GM21423 (cell line): ENCODE data around the gene MOG.
A peak's percentile ranks its signal among the peaks of the same experiment; 100 is the strongest.
"Not testable (repeated sequence)": the region's sequence is repeated elsewhere in the genome, so short reads cannot be mapped to it uniquely, and the experiment has no call there.

Experiments used
- ATAC-seq: cut with Tn5 transposase; IDR thresholded peaks from one replicate; pipeline ENCODE4 v1.9.1; 2021; ENCODE audit warnings: mild to moderate bottlenecking, moderate library complexity; ENCODE audit not compliant: unreplicated experiment

Gene MOG

GRCh38 chr6:29637247-29637646, 19.6 kb upstream of the MOG start:
- ATAC-seq: no peak

DNA sequence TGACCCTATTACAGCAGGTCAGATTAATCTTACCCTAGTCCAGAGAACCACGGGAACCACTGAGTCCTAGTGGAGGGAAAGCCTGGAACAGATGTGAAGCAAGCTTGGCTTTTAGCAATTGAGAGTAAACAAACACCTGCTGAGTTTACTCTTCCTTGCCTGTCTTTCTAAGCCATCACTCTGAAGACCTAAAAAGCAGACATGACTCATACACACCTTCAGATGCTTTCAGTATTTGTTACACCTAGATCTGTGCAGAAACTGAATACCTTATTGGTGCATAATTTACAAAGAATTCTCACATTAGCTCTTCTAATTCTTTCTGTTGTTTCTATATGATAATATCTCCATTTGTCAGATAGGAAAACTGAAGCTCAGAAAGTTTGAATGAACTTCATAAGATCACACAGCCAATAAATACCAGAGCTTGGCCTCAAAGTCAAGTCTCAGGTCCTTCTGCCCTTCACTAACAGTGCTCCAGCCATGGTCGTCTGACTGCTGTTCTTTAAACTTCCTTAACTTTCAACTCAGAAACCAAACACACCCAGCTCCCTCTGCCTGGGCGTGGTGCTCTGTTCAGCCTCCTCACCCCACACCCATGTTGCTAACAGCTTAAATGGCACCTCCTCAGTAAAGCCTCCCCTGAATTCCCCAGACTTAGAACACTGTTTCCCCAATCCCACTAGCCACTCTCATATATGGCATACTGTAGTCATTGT, 15.3 kb upstream of the MOG start:
- no peak for ATAC-seq

DNA sequence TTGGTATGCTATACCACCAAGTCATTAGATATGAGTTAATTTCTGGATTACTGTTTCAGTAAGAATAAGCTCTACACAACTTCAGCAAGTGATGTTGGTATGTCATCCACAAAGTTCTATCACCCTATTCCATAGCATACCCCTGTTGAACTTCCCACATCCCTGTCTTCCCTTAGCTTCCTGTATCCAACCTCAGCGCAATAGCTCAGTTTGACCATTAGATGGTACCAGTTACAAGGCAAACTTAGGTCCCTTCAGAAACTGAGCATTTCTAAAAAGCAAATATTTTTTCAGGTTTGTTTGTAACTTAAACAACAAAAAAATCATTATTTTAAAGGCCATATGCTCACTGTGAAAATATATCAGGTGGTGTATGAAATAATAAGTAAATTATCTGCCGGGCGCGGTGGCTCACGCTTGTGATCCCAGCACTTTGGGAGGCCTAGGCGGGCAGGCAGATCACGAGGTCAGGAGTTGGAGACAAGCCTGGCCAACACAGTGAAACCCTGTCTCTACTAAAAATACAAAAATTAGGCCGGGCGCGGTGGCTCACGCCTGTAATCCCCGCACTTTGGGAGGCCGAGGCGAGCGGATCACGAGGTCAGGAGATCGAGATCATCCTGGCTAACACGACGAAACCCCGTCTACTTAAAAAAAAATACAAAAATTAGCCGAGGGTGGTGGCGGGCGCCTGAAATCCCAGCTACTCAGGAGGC, 8.8 kb upstream of the MOG start:
- ATAC-seq: no peak

DNA sequence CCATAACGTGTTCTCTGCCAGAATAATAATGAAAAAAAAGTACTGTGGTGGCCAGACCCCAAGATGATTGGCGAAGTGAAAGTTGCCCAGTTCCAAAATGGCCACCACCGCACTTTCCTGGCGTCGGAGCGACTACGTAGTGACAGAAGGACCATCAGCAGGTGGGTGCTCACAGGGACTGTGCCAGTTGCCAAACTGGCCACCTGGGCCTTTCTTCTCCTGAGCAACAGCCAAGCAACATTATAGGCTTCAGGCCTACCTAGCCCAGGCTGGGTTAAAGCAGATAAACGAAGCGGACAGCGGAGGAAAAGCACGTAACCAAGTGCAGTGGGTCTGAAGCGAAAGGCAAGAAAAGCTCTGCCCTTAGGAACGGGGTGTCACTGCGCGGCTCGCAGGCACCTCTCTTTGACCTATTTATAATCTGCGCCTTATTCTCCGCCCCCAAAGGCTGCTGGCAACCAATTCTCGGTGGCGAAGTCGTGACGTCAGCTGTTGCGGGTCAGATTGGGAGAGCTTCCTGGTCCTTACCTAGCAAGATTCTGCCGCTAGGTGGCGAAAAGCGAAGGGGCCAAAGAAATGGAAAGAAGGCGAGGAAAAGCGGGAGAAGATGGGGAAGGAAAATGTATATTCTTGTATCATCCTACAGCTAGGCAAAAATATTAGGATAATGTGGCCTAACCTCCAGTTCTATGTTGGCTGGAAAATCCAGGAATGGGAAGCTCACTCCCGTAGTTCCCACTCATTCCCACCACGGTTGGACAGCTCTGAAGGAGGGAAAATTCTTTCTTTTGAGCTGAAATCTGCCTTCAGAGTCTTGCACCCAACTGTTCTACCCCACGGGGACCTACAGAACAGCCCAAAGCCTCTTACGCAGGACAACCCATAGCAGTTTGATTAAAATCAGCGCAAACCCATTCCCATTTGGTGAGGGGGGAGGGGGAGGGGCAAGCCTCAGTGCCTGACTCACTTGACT, 6.9 kb upstream of the MOG start:
- peak; percentile 94 for ATAC-seq

DNA sequence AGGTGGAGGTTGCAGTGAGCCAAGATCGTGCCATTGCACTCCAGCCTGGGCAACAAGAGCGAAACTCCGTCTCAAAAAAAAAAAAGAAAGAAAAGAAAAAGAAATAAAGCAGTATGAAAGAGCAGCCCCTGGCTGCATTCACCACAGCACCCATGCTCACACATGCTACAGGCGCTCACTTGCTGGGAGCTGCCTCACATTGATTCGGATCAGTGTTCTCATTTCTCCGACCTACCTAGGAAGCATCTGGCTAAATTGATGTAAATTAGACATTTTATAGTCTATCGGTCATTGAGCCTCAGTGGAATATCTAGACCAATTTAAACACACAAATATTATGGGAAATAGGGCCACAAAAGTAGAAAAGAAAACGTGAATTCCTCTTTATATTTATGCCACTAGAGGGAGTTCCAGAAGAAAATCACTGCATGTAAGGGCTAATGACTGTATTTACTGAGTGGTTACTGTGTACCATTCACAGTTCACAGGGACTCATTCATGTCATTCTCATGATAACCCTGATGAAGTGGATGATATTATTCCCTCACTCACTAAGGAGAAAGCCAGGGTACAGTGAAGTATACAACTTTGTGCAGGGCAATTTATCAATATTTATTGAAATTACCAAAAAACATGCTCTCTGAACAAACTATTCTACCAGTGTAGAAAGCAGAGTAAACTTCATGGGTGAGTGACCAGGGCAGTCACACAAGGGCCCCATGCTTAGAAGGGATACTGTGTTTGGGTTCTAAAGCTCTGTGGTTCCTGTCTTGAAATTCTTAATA, 5.3 kb upstream of the MOG start:
- ATAC-seq: no peak

GRCh38 chr6:29652198-29652584, 4.7 kb upstream of the MOG start:
- no peak for ATAC-seq

DNA sequence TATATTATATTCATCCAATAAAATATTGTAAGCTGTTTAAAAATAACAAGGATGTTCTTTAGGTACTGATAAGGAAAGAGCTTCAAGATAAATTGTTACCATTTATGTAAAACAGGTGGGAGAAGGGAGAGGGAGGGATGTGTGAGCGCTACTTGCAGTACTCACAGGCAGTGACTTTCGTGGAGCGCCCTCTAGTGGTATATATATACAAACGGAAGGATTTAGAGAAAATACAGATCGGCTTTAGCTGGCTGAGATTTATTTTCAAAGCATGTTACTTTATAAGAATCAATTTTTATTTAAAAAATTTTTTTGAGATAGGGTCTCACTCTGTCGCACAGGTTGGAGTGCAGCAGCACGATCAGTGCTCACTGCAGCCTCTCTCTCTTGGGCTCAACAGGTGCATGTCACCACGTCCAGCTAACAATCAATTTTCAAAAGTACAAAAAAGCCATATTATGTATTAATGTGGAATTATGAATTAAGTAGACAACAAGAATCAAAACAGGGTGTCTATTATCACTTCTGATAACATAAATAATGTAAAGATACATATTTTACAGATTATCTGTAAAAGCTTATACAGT, 3.3 kb upstream of the MOG start:
- ATAC-seq: no peak

- ATAC-seq: no peak
These were observed 1.2 kb upstream of the MOG start for GRCh38 chr6:29655658-29656057.

- ATAC-seq: no peak
These were observed 735 bp upstream of the MOG start for GRCh38 chr6:29656157-29656556.

DNA sequence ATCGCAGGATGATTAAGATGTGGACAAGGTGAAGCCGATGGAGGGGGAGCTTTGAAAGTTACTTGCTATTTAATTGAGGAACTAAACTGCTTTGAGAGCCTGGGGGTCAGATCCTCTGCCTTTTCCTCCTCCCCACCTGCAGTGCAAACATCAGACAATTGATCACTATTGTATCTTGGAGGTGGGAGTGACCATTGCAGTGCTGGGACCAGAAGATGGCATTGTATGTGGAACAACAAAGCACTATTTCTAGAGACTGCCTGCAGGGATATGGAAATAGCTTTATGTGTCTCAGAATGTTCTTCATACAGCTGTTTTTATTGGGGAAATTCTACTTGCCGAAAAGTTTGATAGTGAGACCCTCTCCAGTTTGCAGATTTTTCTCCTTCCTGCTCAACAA, 4.2 kb downstream of the MOG start:
- no peak for ATAC-seq

DNA sequence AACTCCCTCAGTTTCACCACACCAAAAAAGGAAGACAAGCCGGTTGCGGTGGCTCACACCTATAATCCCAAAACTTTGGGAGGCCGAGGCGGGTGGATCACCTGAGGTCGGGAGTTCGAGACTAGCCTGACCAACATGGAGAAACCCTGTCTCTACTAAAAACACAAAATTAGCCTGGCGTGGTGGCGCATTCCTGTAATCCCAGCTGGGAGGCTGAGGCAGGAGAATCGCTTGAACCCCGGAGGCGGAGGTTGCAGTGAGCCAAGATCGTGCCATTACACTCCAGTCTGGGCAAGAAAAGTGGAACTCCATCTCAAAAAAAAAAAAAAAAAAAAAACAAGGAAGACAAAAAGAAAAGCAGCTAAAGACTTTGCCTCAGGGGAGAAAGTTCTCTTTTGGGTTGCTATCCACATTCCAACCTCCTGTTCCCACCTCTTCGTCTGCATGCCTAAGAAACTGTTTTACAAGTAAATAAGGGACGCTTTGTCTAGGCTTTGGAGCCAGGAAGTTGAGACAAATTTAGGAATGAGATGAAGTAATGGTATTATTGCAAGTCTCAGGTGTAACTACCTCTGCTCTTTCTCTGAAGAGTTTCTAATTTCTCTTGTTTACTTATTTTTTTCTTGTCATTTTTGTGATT, 4.7 kb downstream of the MOG start:
- ATAC-seq: not testable (repeated sequence)

GRCh38 chr6:29663300-29664042, 6.6 kb downstream of the MOG start:
- ATAC-seq: no peak

DNA sequence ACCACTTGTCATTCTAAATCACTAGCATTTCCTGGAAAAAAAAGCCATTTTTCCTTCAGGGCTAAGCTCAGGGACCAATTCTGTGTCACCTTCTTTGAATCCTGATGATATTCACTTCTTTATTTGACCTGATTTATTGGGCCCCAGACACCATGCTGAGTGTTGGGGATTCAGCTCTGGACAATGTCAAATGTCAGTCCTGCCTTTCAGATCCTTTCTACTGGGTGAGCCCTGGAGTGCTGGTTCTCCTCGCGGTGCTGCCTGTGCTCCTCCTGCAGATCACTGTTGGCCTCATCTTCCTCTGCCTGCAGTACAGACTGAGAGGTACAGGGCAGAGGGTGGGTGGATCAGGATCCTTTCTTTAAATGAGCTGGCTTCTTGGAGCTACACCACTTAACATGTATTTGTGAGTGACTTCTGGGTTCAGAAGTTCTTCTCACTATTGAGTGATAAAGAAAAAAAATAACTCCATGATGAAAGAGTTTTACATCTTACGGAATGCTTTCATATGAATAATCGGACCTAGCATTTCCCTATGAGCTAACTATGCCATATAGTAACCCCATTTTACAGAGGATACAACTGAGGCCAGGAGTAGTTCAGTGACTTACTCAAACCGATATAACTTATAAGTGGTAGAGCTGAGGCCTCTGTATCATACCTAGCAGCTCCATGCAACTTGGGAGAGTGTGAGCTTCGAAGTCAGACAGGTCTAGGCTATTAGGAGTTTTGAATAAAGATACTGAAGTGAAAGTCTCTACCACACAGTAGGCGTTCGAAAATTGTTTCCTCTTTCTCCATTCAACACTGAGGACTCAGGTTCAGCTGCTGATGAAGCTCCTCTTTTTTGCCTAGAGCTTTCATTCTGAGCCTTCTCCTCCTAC, 9.3 kb downstream of the MOG start:
- ATAC-seq: no peak

DNA sequence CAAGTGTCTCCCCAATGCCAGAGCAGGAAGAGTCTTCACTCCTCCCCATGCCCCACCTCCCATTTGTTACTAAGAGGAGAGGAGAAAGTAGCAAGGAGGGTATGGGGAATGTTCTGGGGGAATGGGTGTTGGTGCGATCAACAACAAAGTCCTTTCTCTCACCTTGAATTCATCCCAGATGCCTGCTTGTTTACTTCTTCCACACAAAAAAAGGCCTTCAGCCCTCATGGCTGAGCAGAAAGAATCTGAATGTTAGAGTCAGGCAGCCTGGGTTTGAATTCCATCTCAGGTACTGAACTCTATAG, 9.9 kb downstream of the MOG start:
- no peak for ATAC-seq

GRCh38 chr6:29667158-29667557, 10.3 kb downstream of the MOG start:
- no peak for ATAC-seq

DNA sequence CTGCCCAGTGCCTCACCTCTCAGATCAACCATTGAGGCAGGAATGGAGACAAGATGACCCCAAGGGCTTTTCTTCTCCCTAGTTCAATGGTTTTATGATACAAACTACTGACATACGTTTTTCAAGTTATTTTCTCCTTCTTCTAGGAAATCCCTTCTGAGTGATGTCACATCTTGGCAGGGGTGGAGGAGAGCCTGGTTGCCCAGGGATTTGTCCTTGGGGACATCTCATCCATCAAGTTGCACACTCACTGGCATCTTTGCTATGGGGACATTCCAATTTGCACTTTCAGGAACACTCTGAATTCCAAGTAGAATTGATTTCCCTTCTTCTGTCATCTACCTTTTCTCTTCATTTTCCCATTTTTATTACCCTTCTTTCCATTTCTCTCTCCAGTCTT, 14.1 kb downstream of the MOG start:
- ATAC-seq: no peak

DNA sequence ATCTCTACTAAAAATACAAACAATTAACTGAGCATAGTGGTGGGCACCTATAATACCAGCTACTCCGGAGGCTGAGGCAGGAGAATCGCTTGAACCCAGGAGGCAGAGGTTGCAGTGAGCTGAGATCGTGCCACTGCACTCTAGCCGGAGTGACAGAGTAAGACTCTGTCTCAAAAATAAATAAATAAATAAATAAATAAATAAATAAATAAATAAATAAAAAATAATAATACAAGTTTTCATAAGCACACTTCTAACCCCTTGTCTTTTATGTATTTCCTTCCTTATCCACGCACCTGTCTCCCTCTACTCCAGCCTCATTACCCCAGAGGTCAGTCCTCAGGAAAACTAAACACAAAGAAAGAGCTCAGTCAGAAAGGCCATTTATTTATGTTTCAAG, 15.2 kb downstream of the MOG start:
- not testable (repeated sequence) for ATAC-seq

- no peak for ATAC-seq
These were observed 16.3 kb downstream of the MOG start for GRCh38 chr6:29673161-29673560.
